HUES48 (cell line): ENCODE results near the gene TMEM176B.

Experiments used
- H3K27ac ChIP-seq: one replicate; pipeline ENCODE4 v1.7.0; 2013; ENCODE audit warnings: low read depth, low read length, inconsistent platforms
- H3K27me3 ChIP-seq: 2 replicates; pipeline ENCODE4 v1.6.1; 2013; ENCODE audit warnings: mild to moderate bottlenecking, low read length; ENCODE audit not compliant: control insufficient read depth, insufficient read depth
- H3K36me3 ChIP-seq: 2 replicates; pipeline ENCODE4 v1.6.1; 2013; ENCODE audit warnings: low read length; ENCODE audit not compliant: control insufficient read depth, insufficient read depth
- H3K4me1 ChIP-seq: 2 replicates; pipeline ENCODE4 v1.6.1; 2013; ENCODE audit warnings: mild to moderate bottlenecking, low read length; ENCODE audit not compliant: control insufficient read depth, insufficient read depth
- H3K4me3 ChIP-seq: 2 replicates; pipeline ENCODE4 v1.5.1; 2013; ENCODE audit warnings: mild to moderate bottlenecking, low read depth, low read length
- H3K9ac ChIP-seq: 2 replicates; pipeline ENCODE4 v1.6.1; 2013; ENCODE audit warnings: mild to moderate bottlenecking, low read depth, low read length, moderate library complexity
- H3K9me3 ChIP-seq: 2 replicates; pipeline ENCODE4 v1.6.1; 2013; ENCODE audit warnings: low read length; ENCODE audit not compliant: control insufficient read depth, insufficient read depth

Gene TMEM176B

GRCh38 chr7:150801946-150802771 is 2.0 kb upstream of the TMEM176B start:
- Histone ChIP-seq H3K9ac (no peak overlapping the region), H3K9me3 (0 out of 2 replicates have a peak, but pooled peaks cover under 1% of the 10 kb centered on the region), H3K4me3 (no peak overlapping the region), H3K36me3 (no peaks in the 10 kb centered on the region), H3K27ac (no peak overlapping the region), H3K27me3 (peaks cover 70% of the 10 kb centered on the region), H3K4me1 (peaks cover 4% of the 10 kb centered on the region; the same call in 1 of the 2 replicates)

DNA sequence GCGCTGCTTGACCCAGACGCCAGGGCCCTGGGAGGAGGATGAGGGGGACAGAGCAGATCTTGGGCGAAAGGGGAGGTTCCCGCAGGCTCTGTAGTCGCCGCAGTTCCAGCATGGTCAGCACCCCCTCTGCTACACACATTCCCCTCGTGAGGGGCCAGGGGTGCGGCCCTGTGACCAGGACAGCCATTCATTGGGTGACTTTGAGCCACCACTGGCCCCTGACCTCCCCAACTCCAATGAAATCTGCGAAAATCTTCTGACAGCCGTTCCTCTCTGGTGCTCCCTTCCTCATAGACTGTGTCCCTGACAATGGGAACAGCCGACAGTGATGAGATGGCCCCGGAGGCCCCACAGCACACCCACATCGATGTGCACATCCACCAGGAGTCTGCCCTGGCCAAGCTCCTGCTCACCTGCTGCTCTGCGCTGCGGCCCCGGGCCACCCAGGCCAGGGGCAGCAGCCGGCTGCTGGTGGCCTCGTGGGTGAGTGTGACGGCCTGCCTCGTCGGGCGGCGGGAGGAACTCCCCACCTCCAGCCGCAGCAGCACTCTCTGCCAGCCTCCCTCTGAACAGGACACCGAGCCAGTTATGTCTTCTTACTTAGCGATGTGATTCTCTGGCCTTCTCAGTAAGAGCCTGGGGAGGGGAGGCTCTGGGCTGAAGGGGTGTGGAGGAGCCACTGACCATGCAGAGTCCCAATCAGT is 1.2 kb upstream of the TMEM176B start:
- peaks cover 71% of the 10 kb centered on the region for H3K27me3 ChIP-seq
- no peaks in the 10 kb centered on the region for H3K36me3 ChIP-seq
- no peak overlapping the region for H3K9ac ChIP-seq
- no peaks in the 10 kb centered on the region for H3K9me3 ChIP-seq
- peak overlapping the region; percentile 55 for H3K4me3 ChIP-seq
- no peak overlapping the region for H3K27ac ChIP-seq
- peaks cover 4% of the 10 kb centered on the region; the same call in 1 of the 2 replicates for H3K4me1 ChIP-seq

- Histone ChIP-seq H3K4me3 (peak within 1 kb of the TSS; percentile 55), H3K27ac (no peak within 1 kb of the TSS), H3K9me3 (no peaks in the 10 kb centered on the region), H3K9ac (no peak within 1 kb of the TSS), H3K4me1 (peaks cover 4% of the 10 kb centered on the region; the same call in 1 of the 2 replicates), H3K27me3 (peaks cover 71% of the 10 kb centered on the region), H3K36me3 (no peaks in the 10 kb centered on the region)
Measured at GRCh38 chr7:150800581-150801241, 547 bp upstream of the TMEM176B start, which contains the start of gene TMEM176A. TSS of gene TMEM176A (plus strand) at chr7:150800769. CDS start at chr7:150801551, 782 bp downstream.

GRCh38 chr7:150799156-150799555 is 1.0 kb downstream of the TMEM176B start:
- Histone ChIP-seq H3K27ac (no peak overlapping the region), H3K4me1 (peaks cover 4% of the 10 kb centered on the region; the same call in 1 of the 2 replicates), H3K9me3 (no peaks in the 10 kb centered on the region), H3K9ac (no peak overlapping the region), H3K36me3 (no peaks in the 10 kb centered on the region), H3K27me3 (peaks cover 70% of the 10 kb centered on the region), H3K4me3 (no peak overlapping the region)

DNA sequence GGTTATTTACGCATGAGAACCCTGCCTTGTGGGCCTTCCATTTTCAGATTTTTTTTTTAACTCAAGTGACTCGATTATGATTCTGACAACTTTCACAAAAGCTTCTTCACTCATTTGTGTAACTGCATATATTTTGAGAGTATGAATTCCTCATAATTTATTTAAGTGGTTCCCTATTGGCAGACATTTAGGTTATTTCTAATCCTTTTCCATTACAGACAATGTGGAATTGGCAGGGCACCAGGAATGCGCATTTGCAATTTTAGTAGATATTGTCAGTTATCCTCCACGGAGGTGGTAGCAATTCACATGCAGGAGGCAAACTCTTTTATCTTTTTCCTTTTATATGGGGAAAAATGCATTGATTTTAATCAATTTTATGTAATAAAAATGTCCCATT is 2.5 kb downstream of the TMEM176B start:
- Histone ChIP-seq H3K27me3 (peaks cover 58% of the 10 kb centered on the region), H3K9ac (no peak overlapping the region), H3K4me1 (peaks cover 4% of the 10 kb centered on the region; the same call in 1 of the 2 replicates), H3K4me3 (no peak overlapping the region), H3K9me3 (no peaks in the 10 kb centered on the region), H3K27ac (no peak overlapping the region), H3K36me3 (no peaks in the 10 kb centered on the region)

GRCh38 chr7:150793569-150794238 is 6.5 kb downstream of the TMEM176B start:
- Histone ChIP-seq H3K9ac (no peak overlapping the region), H3K4me1 (peaks cover 4% of the 10 kb centered on the region; the same call in 1 of the 2 replicates), H3K4me3 (no peak overlapping the region), H3K9me3 (no peaks in the 10 kb centered on the region), H3K27ac (no peak overlapping the region), H3K27me3 (peaks cover 19% of the 10 kb centered on the region), H3K36me3 (no peaks in the 10 kb centered on the region)

DNA sequence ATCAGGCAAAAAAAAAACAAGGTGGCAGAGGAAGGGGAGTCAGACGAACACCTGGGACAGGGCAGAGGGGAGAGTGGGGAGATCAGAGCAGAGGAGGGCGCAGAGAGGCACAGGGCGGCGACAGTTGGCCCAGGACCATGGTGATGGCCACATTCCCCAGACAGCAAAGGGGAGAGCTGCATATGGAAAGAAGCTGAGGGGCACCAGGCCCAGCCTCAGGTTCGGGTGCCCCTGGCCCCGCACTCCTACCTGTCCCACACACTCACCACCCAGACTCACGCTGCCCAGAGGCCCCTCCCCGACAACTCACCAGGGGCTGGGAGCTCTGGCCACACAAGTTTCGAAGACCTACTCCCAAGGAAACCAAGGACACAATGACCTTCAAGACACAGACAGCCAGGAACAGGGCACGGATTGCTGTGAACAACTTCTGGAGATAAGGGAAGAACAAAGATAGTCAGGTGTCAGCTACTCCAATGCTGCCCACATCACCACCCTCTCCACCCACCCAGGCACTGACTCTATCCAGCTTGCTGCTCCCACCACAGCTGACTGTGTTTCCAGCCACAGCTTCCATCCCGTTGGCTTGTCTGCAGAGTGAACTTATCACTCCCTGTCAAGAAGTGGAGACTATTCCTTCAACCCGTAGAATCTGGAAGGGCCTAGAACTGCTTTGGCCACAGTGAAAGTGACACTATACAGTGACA is 8.3 kb downstream of the TMEM176B start:
- H3K27ac ChIP-seq = no peak overlapping the region
- no peaks in the 10 kb centered on the region for H3K36me3 ChIP-seq
- H3K4me3 ChIP-seq = no peak overlapping the region
- H3K27me3 ChIP-seq = peaks cover 7% of the 10 kb centered on the region
- H3K9me3 ChIP-seq = no peaks in the 10 kb centered on the region
- no peaks in the 10 kb centered on the region for H3K4me1 ChIP-seq
- H3K9ac ChIP-seq = no peak overlapping the region

- H3K9ac ChIP-seq = no peak overlapping the region
- no peaks in the 10 kb centered on the region for H3K4me1 ChIP-seq
- no peak overlapping the region for H3K4me3 ChIP-seq
- H3K36me3 ChIP-seq = no peaks in the 10 kb centered on the region
- H3K27me3 ChIP-seq = peaks cover 7% of the 10 kb centered on the region
- no peaks in the 10 kb centered on the region for H3K9me3 ChIP-seq
- H3K27ac ChIP-seq = no peak overlapping the region
Measured at GRCh38 chr7:150791304-150791703, 8.9 kb downstream of the TMEM176B start.

DNA sequence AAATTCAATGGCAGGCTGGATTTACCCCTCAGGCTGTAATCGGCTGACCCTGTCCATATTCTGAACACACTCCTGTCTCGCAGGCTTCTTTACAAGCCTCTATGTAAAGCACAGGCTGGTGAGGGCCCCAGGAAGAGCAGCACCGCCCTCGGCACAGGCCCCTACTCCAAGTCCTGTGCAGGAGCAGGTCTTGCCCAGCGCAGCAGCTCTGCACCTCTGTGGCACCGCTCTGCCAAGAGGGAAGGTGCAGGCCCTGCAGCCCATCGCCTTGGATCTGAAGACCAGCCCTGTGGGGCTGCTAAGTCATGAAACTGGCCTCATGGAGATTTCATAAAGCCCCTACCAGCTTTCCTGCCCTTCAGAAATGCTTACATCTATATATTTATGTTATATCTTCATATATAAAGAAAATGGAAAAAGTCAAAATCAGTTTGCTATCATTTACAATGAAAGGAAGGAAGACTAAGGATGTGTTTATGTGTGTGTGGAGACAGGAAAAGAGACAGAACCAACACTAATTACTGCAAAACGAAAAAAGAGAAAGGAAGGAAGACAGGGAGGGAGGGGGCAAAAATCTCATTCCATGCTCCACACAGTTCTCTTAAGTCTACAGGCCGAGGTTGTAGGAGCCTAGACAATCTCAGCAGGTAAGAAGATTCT is 9.6 kb downstream of the TMEM176B start:
- Histone ChIP-seq H3K36me3 (no peaks in the 10 kb centered on the region), H3K9ac (no peak overlapping the region), H3K27me3 (peaks cover 7% of the 10 kb centered on the region; the same call in 1 of the 2 replicates), H3K9me3 (no peaks in the 10 kb centered on the region), H3K27ac (no peak overlapping the region), H3K4me3 (no peak overlapping the region), H3K4me1 (no peaks in the 10 kb centered on the region)
